ENCODE data around the gene GPRIN2. TPM values are rescaled to one million over a fixed set of nuclear protein-coding genes. Genes with fewer than 3 reads are reported as not detected.
"Not testable (repeated sequence)": the region's sequence is repeated elsewhere in the genome, so short reads cannot be mapped to it uniquely, and the experiment has no call there.

The GPRIN2 gene
- total and polyA plus RNA-seq, 4 donors = 0.09 to 1.3 (median 0.15) TPM; not detected in 1

- 3% methylated on average over 36 of the region's 68 CpGs for WGBS
- DNase-seq (ENCODE audit: low spot score); H3K36me3 ChIP-seq (ENCODE audit: control insufficient read depth in 4 of 4, insufficient read depth in 3 of 4, low read depth in 1 of 4, low read length in 3 of 4); H3K4me1 ChIP-seq (ENCODE audit: control insufficient read depth in 4 of 4, insufficient read depth in 4 of 4, low read length in 3 of 4); H3K27ac ChIP-seq (ENCODE audit: low read depth in 1 of 2, low read length in 2 of 2); H3K9ac ChIP-seq (ENCODE audit: low read depth in 1 of 2, low read length in 2 of 2); H3K9me3 ChIP-seq (ENCODE audit: control insufficient read depth in 4 of 4, low read length in 3 of 4); H3K4me3 ChIP-seq (ENCODE audit: low read depth in 1 of 3, low read length in 3 of 3); H3K27me3 ChIP-seq (ENCODE audit: control insufficient read depth in 4 of 4, insufficient read depth in 4 of 4, low read length in 3 of 4): not testable (repeated sequence)
These were observed 22.2 kb upstream of the GPRIN2 start, which contains the start of gene SYT15 for GRCh38 chr10:46578474-46579178. SYT15 (plus strand) TSS chr10:46579128; CDS start chr10:46579169, 41 bp downstream.

GRCh38 chr10:46577624-46578473, 21.4 kb upstream of the GPRIN2 start:
- not testable (repeated sequence) for H3K27me3 ChIP-seq (ENCODE audit: control insufficient read depth in 4 of 4, insufficient read depth in 4 of 4, low read length in 3 of 4); H3K36me3 ChIP-seq (ENCODE audit: control insufficient read depth in 4 of 4, insufficient read depth in 3 of 4, low read depth in 1 of 4, low read length in 3 of 4); H3K9me3 ChIP-seq (ENCODE audit: control insufficient read depth in 4 of 4, low read length in 3 of 4); DNase-seq (ENCODE audit: low spot score); H3K9ac ChIP-seq (ENCODE audit: low read depth in 1 of 2, low read length in 2 of 2); H3K27ac ChIP-seq (ENCODE audit: low read depth in 1 of 2, low read length in 2 of 2); H3K4me3 ChIP-seq (ENCODE audit: low read depth in 1 of 3, low read length in 3 of 3); H3K4me1 ChIP-seq (ENCODE audit: control insufficient read depth in 4 of 4, insufficient read depth in 4 of 4, low read length in 3 of 4)
- WGBS = 30% methylated on average over 38 of the region's 50 CpGs

GRCh38 chr10:46573884-46574283, 17.4 kb upstream of the GPRIN2 start:
- not testable (repeated sequence) for H3K4me3 ChIP-seq (ENCODE audit: low read depth in 1 of 3, low read length in 3 of 3); H3K36me3 ChIP-seq (ENCODE audit: control insufficient read depth in 4 of 4, insufficient read depth in 3 of 4, low read depth in 1 of 4, low read length in 3 of 4); H3K9ac ChIP-seq (ENCODE audit: low read depth in 1 of 2, low read length in 2 of 2); H3K4me1 ChIP-seq (ENCODE audit: control insufficient read depth in 4 of 4, insufficient read depth in 4 of 4, low read length in 3 of 4); H3K27me3 ChIP-seq (ENCODE audit: control insufficient read depth in 4 of 4, insufficient read depth in 4 of 4, low read length in 3 of 4); H3K9me3 ChIP-seq (ENCODE audit: control insufficient read depth in 4 of 4, low read length in 3 of 4); DNase-seq (ENCODE audit: low spot score); H3K27ac ChIP-seq (ENCODE audit: low read depth in 1 of 2, low read length in 2 of 2)
- 68% methylated on average over 3 of the region's 4 CpGs for WGBS

GRCh38 chr10:46573314-46573713, 16.9 kb upstream of the GPRIN2 start:
- not testable (repeated sequence) for H3K4me1 ChIP-seq (ENCODE audit: control insufficient read depth in 4 of 4, insufficient read depth in 4 of 4, low read length in 3 of 4)

GRCh38 chr10:46572765-46573164, 16.3 kb upstream of the GPRIN2 start:
- not testable (repeated sequence) for H3K9me3 ChIP-seq (ENCODE audit: control insufficient read depth in 4 of 4, low read length in 3 of 4); H3K9ac ChIP-seq (ENCODE audit: low read depth in 1 of 2, low read length in 2 of 2); DNase-seq (ENCODE audit: low spot score); H3K4me3 ChIP-seq (ENCODE audit: low read depth in 1 of 3, low read length in 3 of 3); H3K4me1 ChIP-seq (ENCODE audit: control insufficient read depth in 4 of 4, insufficient read depth in 4 of 4, low read length in 3 of 4); H3K36me3 ChIP-seq (ENCODE audit: control insufficient read depth in 4 of 4, insufficient read depth in 3 of 4, low read depth in 1 of 4, low read length in 3 of 4); H3K27me3 ChIP-seq (ENCODE audit: control insufficient read depth in 4 of 4, insufficient read depth in 4 of 4, low read length in 3 of 4); H3K27ac ChIP-seq (ENCODE audit: low read depth in 1 of 2, low read length in 2 of 2)
- 51% methylated on average over 3 of the region's 4 CpGs for WGBS

More at GRCh38 chr10:46573314-46573713, 16.9 kb upstream of the GPRIN2 start:
- H3K4me3 ChIP-seq (ENCODE audit: low read depth in 1 of 3, low read length in 3 of 3); H3K27ac ChIP-seq (ENCODE audit: low read depth in 1 of 2, low read length in 2 of 2); DNase-seq (ENCODE audit: low spot score); H3K9me3 ChIP-seq (ENCODE audit: control insufficient read depth in 4 of 4, low read length in 3 of 4); H3K9ac ChIP-seq (ENCODE audit: low read depth in 1 of 2, low read length in 2 of 2); H3K36me3 ChIP-seq (ENCODE audit: control insufficient read depth in 4 of 4, insufficient read depth in 3 of 4, low read depth in 1 of 4, low read length in 3 of 4); H3K27me3 ChIP-seq (ENCODE audit: control insufficient read depth in 4 of 4, insufficient read depth in 4 of 4, low read length in 3 of 4): not testable (repeated sequence)
- 80% methylated on average over 4 of the region's 5 CpGs for WGBS

GRCh38 chr10:46570655-46571054, 14.2 kb upstream of the GPRIN2 start:
- H3K4me3 ChIP-seq (ENCODE audit: low read depth in 1 of 3, low read length in 3 of 3); H3K27me3 ChIP-seq (ENCODE audit: control insufficient read depth in 4 of 4, insufficient read depth in 4 of 4, low read length in 3 of 4); H3K4me1 ChIP-seq (ENCODE audit: control insufficient read depth in 4 of 4, insufficient read depth in 4 of 4, low read length in 3 of 4); H3K9ac ChIP-seq (ENCODE audit: low read depth in 1 of 2, low read length in 2 of 2); H3K36me3 ChIP-seq (ENCODE audit: control insufficient read depth in 4 of 4, insufficient read depth in 3 of 4, low read depth in 1 of 4, low read length in 3 of 4); H3K27ac ChIP-seq (ENCODE audit: low read depth in 1 of 2, low read length in 2 of 2); DNase-seq (ENCODE audit: low spot score); H3K9me3 ChIP-seq (ENCODE audit: control insufficient read depth in 4 of 4, low read length in 3 of 4): not testable (repeated sequence)
- no CpG with 5 or more reads among the region's 2 CpGs for WGBS

- H3K4me3 ChIP-seq (ENCODE audit: low read depth in 1 of 3, low read length in 3 of 3); H3K9me3 ChIP-seq (ENCODE audit: control insufficient read depth in 4 of 4, low read length in 3 of 4); H3K4me1 ChIP-seq (ENCODE audit: control insufficient read depth in 4 of 4, insufficient read depth in 4 of 4, low read length in 3 of 4); H3K9ac ChIP-seq (ENCODE audit: low read depth in 1 of 2, low read length in 2 of 2); DNase-seq (ENCODE audit: low spot score); H3K27ac ChIP-seq (ENCODE audit: low read depth in 1 of 2, low read length in 2 of 2); H3K36me3 ChIP-seq (ENCODE audit: control insufficient read depth in 4 of 4, insufficient read depth in 3 of 4, low read depth in 1 of 4, low read length in 3 of 4); H3K27me3 ChIP-seq (ENCODE audit: control insufficient read depth in 4 of 4, insufficient read depth in 4 of 4, low read length in 3 of 4): not testable (repeated sequence)
- whole genome bisulfite sequencing = 99% methylated on average over 3 of the region's 9 CpGs
These were observed 10.7 kb upstream of the GPRIN2 start for GRCh38 chr10:46567151-46567550.

Measured in liver (tissue), 9 donors.